Mesenchymal stem cell (in vitro differentiated cells and primary cell): ENCODE results near the gene SPATA16.
A peak's percentile ranks its signal among the peaks of the same experiment; 100 is the strongest.

Source experiments
- DNase-seq: peaks from one replicate; pipeline ENCODE4 v3.0.0-alpha.2; 2013
- H2AFZ ChIP-seq: one replicate; pipeline ENCODE4 v1.6.1; 2013; ENCODE audit warnings: low read depth, mild to moderate bottlenecking, control low read depth, inconsistent platforms, low read length, moderate library complexity
- H2AK5ac ChIP-seq: 2 replicates; pipeline ENCODE4 v1.6.1; 2013; ENCODE audit warnings: low read length, moderate library complexity, mild to moderate bottlenecking, inconsistent platforms; ENCODE audit not compliant: severe bottlenecking
- H2BK120ac ChIP-seq: one replicate; pipeline ENCODE4 v1.6.1; 2013; ENCODE audit warnings: low read depth, mild to moderate bottlenecking, inconsistent platforms, low read length, moderate library complexity
- H2BK12ac ChIP-seq, 2 experiments: one replicate each; pipeline ENCODE4 v1.6.1; 2013; ENCODE audit warnings: inconsistent platforms in 2 of 2, low read length in 2 of 2, mild to moderate bottlenecking in 2 of 2, moderate library complexity in 2 of 2, control low read depth in 1 of 2
- H2BK15ac ChIP-seq: one replicate; pipeline ENCODE4 v1.6.1; 2013; ENCODE audit warnings: mild to moderate bottlenecking, low read depth, inconsistent platforms; ENCODE audit not compliant: poor library complexity, severe bottlenecking
- H2BK5ac ChIP-seq: 2 replicates; pipeline ENCODE4 v1.6.1; 2013; ENCODE audit warnings: low read depth, mild to moderate bottlenecking, low read length, control low read depth, inconsistent platforms; ENCODE audit not compliant: poor library complexity, severe bottlenecking
- H3K14ac ChIP-seq, 2 experiments: one replicate each; pipeline ENCODE4 v1.6.1; 2013; ENCODE audit warnings: inconsistent platforms in 2 of 2, low read length in 2 of 2, control low read depth in 1 of 2, mild to moderate bottlenecking in 1 of 2, moderate library complexity in 1 of 2
- H3K18ac ChIP-seq, 2 experiments: one replicate each; pipeline ENCODE4 v1.6.1; 2013; ENCODE audit warnings: inconsistent platforms in 2 of 2, low read length in 2 of 2, control low read depth in 1 of 2, low read depth in 1 of 2, mild to moderate bottlenecking in 1 of 2
- H3K23ac ChIP-seq, 2 experiments: one replicate each; pipeline ENCODE4 v1.6.1; 2013; ENCODE audit warnings: inconsistent platforms in 2 of 2, low read length in 2 of 2, mild to moderate bottlenecking in 2 of 2, moderate library complexity in 2 of 2, control low read depth in 1 of 2
- H3K27ac ChIP-seq: 2 replicates; pipeline ENCODE4 v1.5.1; 2013; ENCODE audit warnings: mild to moderate bottlenecking, moderate library complexity, low read length, control low read depth, inconsistent platforms; ENCODE audit not compliant: poor library complexity, severe bottlenecking
- H3K27me3 ChIP-seq, 2 experiments: 2 replicates each; pipeline versions ENCODE4 v1.6.1 to v1.7.0; 2013; ENCODE audit warnings: low read length in 2 of 2, mild to moderate bottlenecking in 2 of 2, moderate library complexity in 2 of 2, control low read depth in 1 of 2, inconsistent platforms in 1 of 2; ENCODE audit not compliant: control insufficient read depth in 1 of 2, insufficient read depth in 1 of 2
- H3K36me3 ChIP-seq, 2 experiments: 2 replicates each; pipeline versions ENCODE4 v1.6.1 to v1.7.0; 2013; ENCODE audit warnings: low read length in 2 of 2, control low read depth in 1 of 2, inconsistent platforms in 1 of 2, low read depth in 1 of 2, mild to moderate bottlenecking in 1 of 2; ENCODE audit not compliant: insufficient read depth in 2 of 2, control insufficient read depth in 1 of 2
- H3K4ac ChIP-seq, 2 experiments: one replicate each; pipeline ENCODE4 v1.6.1; 2013; ENCODE audit warnings: inconsistent platforms in 2 of 2, low read length in 2 of 2, mild to moderate bottlenecking in 2 of 2, moderate library complexity in 2 of 2, control low read depth in 1 of 2, low read depth in 1 of 2
- H3K4me1 ChIP-seq: 2 replicates; pipeline ENCODE4 v1.6.1; 2013; ENCODE audit warnings: low read depth, low read length, control low read depth; ENCODE audit not compliant: control insufficient read depth, insufficient read depth
- H3K4me2 ChIP-seq: 2 replicates; pipeline ENCODE4 v1.6.1; 2013; ENCODE audit warnings: low read length, mild to moderate bottlenecking, inconsistent platforms; ENCODE audit not compliant: poor library complexity, severe bottlenecking
- H3K4me3 ChIP-seq, 2 experiments: 2 replicates each; pipeline versions ENCODE4 v1.5.1 to v1.7.0; 2013; ENCODE audit warnings: low read length in 2 of 2, mild to moderate bottlenecking in 2 of 2, control low read depth in 1 of 2, low read depth in 1 of 2; ENCODE audit not compliant: insufficient read depth in 1 of 2
- H3K79me1 ChIP-seq: replicated peaks from 2 replicates; pipeline ENCODE4 v1.6.1; 2013; ENCODE audit warnings: mild to moderate bottlenecking, control low read depth, low read length, inconsistent platforms; ENCODE audit not compliant: poor library complexity, severe bottlenecking
- H3K9ac ChIP-seq: 2 replicates; pipeline ENCODE4 v1.7.0; 2013; ENCODE audit warnings: mild to moderate bottlenecking, low read length, moderate library complexity
- H3K9me3 ChIP-seq: 2 replicates; pipeline ENCODE4 v1.7.0; 2013; ENCODE audit warnings: mild to moderate bottlenecking, low read length; ENCODE audit not compliant: control insufficient read depth
- H4K8ac ChIP-seq: one replicate; pipeline ENCODE4 v1.6.1; 2013; ENCODE audit warnings: inconsistent platforms, mild to moderate bottlenecking, low read length, moderate library complexity
- H4K91ac ChIP-seq: one replicate; pipeline ENCODE4 v1.6.1; 2013; ENCODE audit warnings: mild to moderate bottlenecking, low read length, inconsistent platforms
- WGBS: methylation state at CpG from one replicate; pipeline ENCODE4 v1.1.7; 2013; ENCODE audit warnings: mixed read lengths; 5-methylcytosine and 5-hydroxymethylcytosine counted together

Gene SPATA16

DNA sequence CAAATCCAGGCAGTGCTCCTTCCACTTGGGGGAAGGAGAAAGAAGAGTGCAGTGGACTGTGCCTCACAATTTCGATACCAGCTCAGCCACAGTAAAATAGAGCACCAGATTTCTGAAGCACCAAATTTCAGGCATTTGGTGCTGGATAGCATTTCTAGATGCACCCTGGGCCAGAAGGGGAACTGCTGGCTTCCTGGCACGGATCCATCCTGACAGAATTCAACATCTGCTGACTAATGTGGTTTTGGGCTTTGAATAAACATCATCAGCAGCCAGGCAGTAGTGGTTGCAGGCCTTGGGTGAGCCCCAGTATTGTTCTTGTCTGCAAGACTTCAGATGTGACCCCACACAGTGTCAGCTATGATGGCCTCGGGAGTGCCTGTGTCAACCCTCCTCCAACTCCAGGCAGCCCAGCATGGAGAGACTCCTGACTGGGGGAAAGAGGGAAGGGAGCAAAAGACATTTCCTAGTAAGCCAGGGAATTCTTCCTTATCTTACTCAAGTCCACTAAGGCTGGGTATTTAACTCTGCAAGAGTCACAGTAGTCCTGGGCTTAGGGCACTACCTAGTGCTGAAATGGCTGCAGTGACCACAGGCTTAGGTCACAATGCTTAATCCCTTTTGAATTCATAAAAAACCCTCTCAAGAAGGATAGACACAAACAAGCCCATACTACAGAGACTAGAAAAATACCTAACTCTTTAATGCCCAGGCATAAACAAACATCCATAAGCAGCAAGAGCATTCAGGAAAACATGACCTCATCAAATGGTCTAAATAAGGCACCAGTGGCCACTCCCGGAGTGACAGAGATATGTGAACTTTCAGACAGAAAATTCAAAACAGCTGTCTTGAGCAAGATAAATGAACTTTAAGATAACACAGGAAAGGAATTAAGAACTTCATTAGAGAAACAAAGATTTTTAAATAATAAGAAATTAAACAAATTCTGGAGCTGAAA lies 74.7 kb downstream of the SPATA16 start:
- Histone ChIP-seq H3K9ac (no peak overlapping the region), H3K27me3 (no peaks in the 10 kb centered on the region), H3K36me3 (no peaks in the 10 kb centered on the region), H3K23ac (peak overlapping the region in 1 of 2 experiments; percentile 72), H3K18ac (no peak overlapping the region), H4K8ac (no peak overlapping the region), H2BK5ac (no peak overlapping the region), H2BK12ac (peak overlapping the region in 1 of 2 experiments; percentile 3), H3K9me3 (no peaks in the 10 kb centered on the region), H2BK120ac (no peak overlapping the region), H2BK15ac (no peak overlapping the region), H2AK5ac (no peak overlapping the region), H3K4ac (no peak overlapping the region), H2AFZ (peak overlapping the region; percentile 56), H3K27ac (no peak overlapping the region), H3K4me3 (no peak overlapping the region), H3K79me1 (no peaks in the 10 kb centered on the region), H3K14ac (no peak overlapping the region), H4K91ac (no peak overlapping the region), H3K4me1 (peaks cover 9% of the 10 kb centered on the region), H3K4me2 (no peak overlapping the region)
- peak; percentile 76 for DNase-seq
- WGBS = 48% methylated on average over 4 of the region's 4 CpGs

DNA sequence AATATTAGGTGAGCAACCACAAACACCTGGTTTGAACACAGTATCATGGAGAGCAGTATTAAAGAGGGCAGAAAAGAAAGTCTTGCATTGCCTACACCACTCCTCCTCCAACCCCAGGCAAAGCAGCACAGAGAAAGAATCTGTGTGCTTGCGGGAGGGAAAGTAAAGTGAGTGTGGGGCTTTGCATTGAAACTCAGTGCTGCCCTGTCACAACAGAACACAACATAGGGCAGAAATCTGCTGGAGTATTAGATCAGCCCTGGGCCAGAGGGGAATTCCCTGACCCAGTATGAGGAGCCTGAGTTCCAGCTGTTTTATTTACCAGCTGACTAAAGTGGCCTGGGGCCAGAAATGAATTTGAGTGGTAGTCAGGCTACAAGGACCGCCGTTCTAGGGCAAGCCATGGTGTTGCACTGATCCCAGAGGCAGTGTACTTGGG lies 75.5 kb downstream of the SPATA16 start:
- Histone ChIP-seq H3K27me3 (no peaks in the 10 kb centered on the region), H3K9ac (no peak overlapping the region), H3K4me3 (no peak overlapping the region), H3K4ac (no peak overlapping the region), H3K18ac (no peak overlapping the region), H2AFZ (no peak overlapping the region), H4K8ac (no peak overlapping the region), H3K4me1 (peaks cover 9% of the 10 kb centered on the region), H2BK12ac (peak overlapping the region in 1 of 2 experiments; percentile 3), H3K9me3 (no peaks in the 10 kb centered on the region), H3K79me1 (no peaks in the 10 kb centered on the region), H3K4me2 (no peak overlapping the region), H3K14ac (no peak overlapping the region), H2BK120ac (no peak overlapping the region), H4K91ac (no peak overlapping the region), H2AK5ac (no peak overlapping the region), H3K23ac (peak overlapping the region in 1 of 2 experiments; percentile 72), H2BK15ac (no peak overlapping the region), H3K27ac (no peak overlapping the region), H2BK5ac (no peak overlapping the region), H3K36me3 (no peaks in the 10 kb centered on the region)
- DNase-seq = peak; percentile 70
- 91% methylated on average over 3 of the region's 3 CpGs for WGBS

GRCh38 chr3:173064631-173065030 lies 76.4 kb downstream of the SPATA16 start:
- H2AK5ac ChIP-seq = no peak overlapping the region
- no peak overlapping the region for H3K4me2 ChIP-seq
- no peaks in the 10 kb centered on the region for H3K79me1 ChIP-seq
- no peak overlapping the region for H4K91ac ChIP-seq
- no peaks in the 10 kb centered on the region for H3K27me3 ChIP-seq
- H3K9me3 ChIP-seq = no peaks in the 10 kb centered on the region
- no peak overlapping the region for H3K14ac ChIP-seq
- no peak overlapping the region for H2BK120ac ChIP-seq
- H2BK5ac ChIP-seq = no peak overlapping the region
- peaks cover 9% of the 10 kb centered on the region for H3K4me1 ChIP-seq
- H3K4me3 ChIP-seq = no peak overlapping the region
- H3K18ac ChIP-seq = no peak overlapping the region
- no peak overlapping the region for H3K23ac ChIP-seq
- no peaks in the 10 kb centered on the region for H3K36me3 ChIP-seq
- no CpG with 5 or more reads among the region's 1 CpG for WGBS
- no peak overlapping the region for H2BK12ac ChIP-seq
- DNase-seq = no peak
- no peak overlapping the region for H4K8ac ChIP-seq
- H3K9ac ChIP-seq = no peak overlapping the region
- no peak overlapping the region for H2AFZ ChIP-seq
- no peak overlapping the region for H2BK15ac ChIP-seq
- H3K27ac ChIP-seq = no peak overlapping the region
- H3K4ac ChIP-seq = no peak overlapping the region

GRCh38 chr3:173058229-173058628 lies 82.8 kb downstream of the SPATA16 start:
- Histone ChIP-seq H3K14ac (no peak overlapping the region), H3K79me1 (no peaks in the 10 kb centered on the region), H3K27ac (no peak overlapping the region), H2BK12ac (no peak overlapping the region), H2AFZ (no peak overlapping the region), H3K27me3 (no peaks in the 10 kb centered on the region), H2BK5ac (no peak overlapping the region), H3K4me1 (no peaks in the 10 kb centered on the region), H2BK120ac (no peak overlapping the region), H3K18ac (no peak overlapping the region), H3K4me3 (no peak overlapping the region), H3K9me3 (no peaks in the 10 kb centered on the region), H3K9ac (no peak overlapping the region), H3K36me3 (no peaks in the 10 kb centered on the region), H2BK15ac (no peak overlapping the region), H3K23ac (no peak overlapping the region), H2AK5ac (no peak overlapping the region), H4K91ac (no peak overlapping the region), H3K4me2 (no peak overlapping the region), H4K8ac (no peak overlapping the region), H3K4ac (no peak overlapping the region)
- DNase-seq = no peak
- no CpG with 5 or more reads among the region's 2 CpGs for WGBS
